Measurements from ENCODE around the gene UBE2N.

DNA sequence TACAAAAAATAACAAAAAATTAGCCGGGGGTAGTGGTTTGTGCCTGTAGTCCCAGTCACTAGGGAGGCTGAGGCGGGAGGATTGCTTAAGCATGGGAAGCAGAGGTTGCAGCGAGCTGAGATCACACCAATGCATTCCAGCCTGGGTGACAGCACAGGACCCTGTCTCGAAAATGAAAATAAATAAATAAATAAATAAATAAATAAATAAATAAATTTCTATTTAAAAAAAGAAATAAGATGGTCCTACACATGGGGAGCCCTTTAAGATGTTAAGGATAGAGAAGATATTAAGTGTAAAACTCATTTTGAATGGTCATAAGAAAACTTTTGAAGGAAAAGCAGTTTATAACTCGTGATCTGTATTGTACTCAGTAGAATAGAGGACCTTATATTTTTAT is 17.4 kb upstream of the UBE2N start:
- TF ChIP-seq POLR2AphosphoS5 (IDR thresholded peaks at IDR 0.05; ENCODE audit: insufficient read depth, low read depth, low read length): no peak
- TF ChIP-seq, protein P1, sequence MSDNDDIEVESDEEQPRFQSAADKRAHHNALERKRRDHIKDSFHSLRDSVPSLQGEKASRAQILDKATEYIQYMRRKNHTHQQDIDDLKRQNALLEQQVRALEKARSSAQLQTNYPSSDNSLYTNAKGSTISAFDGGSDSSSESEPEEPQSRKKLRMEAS (IDR thresholded peaks at IDR 0.05; ENCODE audit: insufficient read depth, insufficient read length): no peak
- no peak for TF ChIP-seq POLR2A (IDR thresholded peaks at IDR 0.05; ENCODE audit: low read depth, low read length)
- TF ChIP-seq, protein P2, sequence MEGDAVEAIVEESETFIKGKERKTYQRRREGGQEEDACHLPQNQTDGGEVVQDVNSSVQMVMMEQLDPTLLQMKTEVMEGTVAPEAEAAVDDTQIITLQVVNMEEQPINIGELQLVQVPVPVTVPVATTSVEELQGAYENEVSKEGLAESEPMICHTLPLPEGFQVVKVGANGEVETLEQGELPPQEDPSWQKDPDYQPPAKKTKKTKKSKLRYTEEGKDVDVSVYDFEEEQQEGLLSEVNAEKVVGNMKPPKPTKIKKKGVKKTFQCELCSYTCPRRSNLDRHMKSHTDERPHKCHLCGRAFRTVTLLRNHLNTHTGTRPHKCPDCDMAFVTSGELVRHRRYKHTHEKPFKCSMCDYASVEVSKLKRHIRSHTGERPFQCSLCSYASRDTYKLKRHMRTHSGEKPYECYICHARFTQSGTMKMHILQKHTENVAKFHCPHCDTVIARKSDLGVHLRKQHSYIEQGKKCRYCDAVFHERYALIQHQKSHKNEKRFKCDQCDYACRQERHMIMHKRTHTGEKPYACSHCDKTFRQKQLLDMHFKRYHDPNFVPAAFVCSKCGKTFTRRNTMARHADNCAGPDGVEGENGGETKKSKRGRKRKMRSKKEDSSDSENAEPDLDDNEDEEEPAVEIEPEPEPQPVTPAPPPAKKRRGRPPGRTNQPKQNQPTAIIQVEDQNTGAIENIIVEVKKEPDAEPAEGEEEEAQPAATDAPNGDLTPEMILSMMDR (IDR thresholded peaks at IDR 0.05; ENCODE audit: extremely low read depth in 1 of 2, insufficient read depth in 1 of 2, low read depth in 1 of 2, low read length in 2 of 2): no peak

Measured in endothelial cell of umbilical vein (primary cell).